Lower leg skin (tissue), 4 donors: ENCODE data around the gene CASK. TPM values are rescaled to one million over a fixed set of nuclear protein-coding genes. Genes with fewer than 3 reads are reported as not detected.

Source experiments
- DNase-seq, 2 donors: peaks; one replicate each; pipeline ENCODE4 v3.0.0-alpha.2; 2019; ENCODE audit warnings: low spot score in 2 of 2
- H3K4me3 ChIP-seq: fragments of 200-600 bp; sonication (generic); 2 replicates; pipeline ENCODE4 v1.5.1; 2017; ENCODE audit warnings: mild to moderate bottlenecking, low read depth; ENCODE audit not compliant: poor library complexity, severe bottlenecking
- CTCF ChIP-seq, 3 donors: fragments of 450-650 bp; IDR thresholded peaks; one replicate each; pipeline ENCODE4 v1.5.1; 2016; ENCODE audit warnings: antibody characterized with exemption in 3 of 3, mild to moderate bottlenecking in 3 of 3, moderate library complexity in 2 of 3
- POLR2A ChIP-seq, 2 donors: fragments of 450-650 bp; IDR thresholded peaks; one replicate each; pipeline ENCODE4 v1.6.1; 2016 to 2017; ENCODE audit warnings: antibody characterized with exemption in 2 of 2, mild to moderate bottlenecking in 1 of 2, moderate library complexity in 1 of 2
- WGBS, 2 donors: methylation state at CpG; one replicate each; pipeline ENCODE4 v1.1.5; 2018; 5-methylcytosine and 5-hydroxymethylcytosine counted together
- intact Hi-C: fragments of 100-400 bp; cut with DNase I; formaldehyde crosslinking; loops from one replicate; pipeline ENCODE4 v1.15.0; 2023; ENCODE audit warnings: low total_unique reads
- total RNA-seq, 4 donors: library from RNA; depleted of rRNA; stranded (reverse); fragments of >200 nt; gene quantifications; one replicate each; pipeline ENCODE4 v1.1.0, GENCODE V29; 2016

CASK gene
- total RNA-seq, 4 donors from 2014 or later = 22.7 to 43.2 (median 26.8) TPM

GRCh38 chrX:41739871-41740270, 183.5 kb downstream of the CASK start:
- TF ChIP-seq POLR2A (IDR thresholded peaks at IDR 0.05) = no peak
- no peak for TF ChIP-seq CTCF (IDR thresholded peaks at IDR 0.05)
- no peak for DNase-seq
- intact Hi-C loops = no loop called here
- no peak overlapping the region for H3K4me3 ChIP-seq
- WGBS, 2 donors = 78 to 100% methylated on average over 1 of the region's 1 CpG

GRCh38 chrX:41737065-41737464, 186.3 kb downstream of the CASK start:
- 69 to 89% methylated on average over 7 of the region's 7 CpGs for WGBS, 2 donors
- no peak overlapping the region for H3K4me3 ChIP-seq
- no peak for DNase-seq
- intact Hi-C loops = no loop called here
- TF ChIP-seq POLR2A (IDR thresholded peaks at IDR 0.05) (no peak), CTCF (IDR thresholded peaks at IDR 0.05) (no peak)

- H3K4me3 ChIP-seq = no peak overlapping the region
- TF ChIP-seq CTCF (IDR thresholded peaks at IDR 0.05) (no peak), POLR2A (IDR thresholded peaks at IDR 0.05) (no peak)
- intact Hi-C loops = no loop called here
- no peak for DNase-seq
- 8 to 17% methylated on average over 1 of the region's 1 CpG for WGBS, 2 donors
Observed at GRCh38 chrX:41734530-41734929, 188.8 kb downstream of the CASK start.

- intact Hi-C loops = no loop called here
- TF ChIP-seq POLR2A (IDR thresholded peaks at IDR 0.05) = no peak
- TF ChIP-seq CTCF (IDR thresholded peaks at IDR 0.05) = no peak
- DNase-seq = no peak
- WGBS, 2 donors = 71 to 100% methylated on average over 1 of the region's 1 CpG
- H3K4me3 ChIP-seq = no peak overlapping the region
Observed at GRCh38 chrX:41733939-41734338, 189.4 kb downstream of the CASK start.

GRCh38 chrX:41732260-41732659, 191.1 kb downstream of the CASK start:
- H3K4me3 ChIP-seq = no peak overlapping the region
- no peak for TF ChIP-seq POLR2A (IDR thresholded peaks at IDR 0.05)
- 90% methylated on average over 2 of the region's 2 CpGs for WGBS, 2 donors
- intact Hi-C loops = no loop called here
- DNase-seq = no peak

GRCh38 chrX:41730081-41730480, 193.3 kb downstream of the CASK start:
- intact Hi-C loops = no loop called here
- TF ChIP-seq CTCF (IDR thresholded peaks at IDR 0.05) = no peak
- no peak for TF ChIP-seq POLR2A (IDR thresholded peaks at IDR 0.05)
- no peak for DNase-seq
- no peak overlapping the region for H3K4me3 ChIP-seq
- 66 to 67% methylated on average over 2 of the region's 2 CpGs for WGBS, 2 donors
